Suprapubic skin (tissue), 4 donors: ENCODE measurements around the gene AS3MT.

Experiments used
- EP300 ChIP-seq: sonication (generic); formaldehyde crosslinking; IDR thresholded peaks from one replicate; pipeline ENCODE4 v1.6.1; 2017; ENCODE audit warnings: antibody characterized with exemption
- POLR2A ChIP-seq, 2 donors: fragments of 450-650 bp; IDR thresholded peaks; one replicate each; pipeline ENCODE4 v1.6.1; 2017; ENCODE audit warnings: antibody characterized with exemption in 2 of 2, mild to moderate bottlenecking in 2 of 2, moderate library complexity in 2 of 2
- POLR2AphosphoS5 ChIP-seq, 3 donors: sonication (generic); formaldehyde crosslinking; IDR thresholded peaks; one replicate each; pipeline ENCODE4 v1.6.1; 2017; ENCODE audit warnings: antibody characterized with exemption in 3 of 3
- TF ChIP-seq, protein P1 (sequence below), 2 donors: fragments of 200-600 bp in 1 of 2; fragments of 450-650 bp in 1 of 2; sonication (generic) in 1 of 2; IDR thresholded peaks; one replicate each; pipeline ENCODE4 v1.5.1; 2016 to 2019; ENCODE audit warnings: antibody characterized with exemption in 2 of 2, mild to moderate bottlenecking in 1 of 2, moderate library complexity in 1 of 2

DNA sequence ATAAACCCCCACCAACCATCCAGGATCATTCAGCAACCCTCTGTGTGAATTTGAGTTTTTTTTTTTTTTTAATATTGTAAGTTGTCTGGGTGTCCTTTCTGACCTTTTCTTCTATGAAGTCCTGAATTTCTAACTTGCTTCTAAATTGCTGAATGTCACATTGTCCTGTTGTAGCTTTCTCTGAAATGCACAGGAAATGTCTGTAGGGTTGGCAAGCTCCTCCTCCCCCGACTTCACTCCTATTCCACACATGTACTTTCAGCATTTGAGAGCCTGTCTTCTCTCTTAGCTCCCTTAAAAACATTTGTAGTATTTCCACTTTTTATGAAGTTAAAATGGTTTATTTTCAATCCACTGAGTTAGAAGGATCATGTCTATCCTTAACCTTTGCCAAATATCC lies 45.5 kb downstream of the AS3MT start:
- TF ChIP-seq POLR2A (IDR thresholded peaks at IDR 0.05) (no peak), POLR2AphosphoS5 (IDR thresholded peaks at IDR 0.05) (no peak), EP300 (no peak)
- TF ChIP-seq, protein P1, sequence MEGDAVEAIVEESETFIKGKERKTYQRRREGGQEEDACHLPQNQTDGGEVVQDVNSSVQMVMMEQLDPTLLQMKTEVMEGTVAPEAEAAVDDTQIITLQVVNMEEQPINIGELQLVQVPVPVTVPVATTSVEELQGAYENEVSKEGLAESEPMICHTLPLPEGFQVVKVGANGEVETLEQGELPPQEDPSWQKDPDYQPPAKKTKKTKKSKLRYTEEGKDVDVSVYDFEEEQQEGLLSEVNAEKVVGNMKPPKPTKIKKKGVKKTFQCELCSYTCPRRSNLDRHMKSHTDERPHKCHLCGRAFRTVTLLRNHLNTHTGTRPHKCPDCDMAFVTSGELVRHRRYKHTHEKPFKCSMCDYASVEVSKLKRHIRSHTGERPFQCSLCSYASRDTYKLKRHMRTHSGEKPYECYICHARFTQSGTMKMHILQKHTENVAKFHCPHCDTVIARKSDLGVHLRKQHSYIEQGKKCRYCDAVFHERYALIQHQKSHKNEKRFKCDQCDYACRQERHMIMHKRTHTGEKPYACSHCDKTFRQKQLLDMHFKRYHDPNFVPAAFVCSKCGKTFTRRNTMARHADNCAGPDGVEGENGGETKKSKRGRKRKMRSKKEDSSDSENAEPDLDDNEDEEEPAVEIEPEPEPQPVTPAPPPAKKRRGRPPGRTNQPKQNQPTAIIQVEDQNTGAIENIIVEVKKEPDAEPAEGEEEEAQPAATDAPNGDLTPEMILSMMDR (IDR thresholded peaks at IDR 0.05) = no peak
